ENCODE results near the gene FKBP10. TPM values are rescaled to one million over a fixed set of nuclear protein-coding genes. Genes with fewer than 3 reads are reported as not detected.

Gene FKBP10
- total and polyA plus RNA-seq, 3 experiments from 2014 or later = 1.4 to 1.5 TPM; not detected in 1

DNA sequence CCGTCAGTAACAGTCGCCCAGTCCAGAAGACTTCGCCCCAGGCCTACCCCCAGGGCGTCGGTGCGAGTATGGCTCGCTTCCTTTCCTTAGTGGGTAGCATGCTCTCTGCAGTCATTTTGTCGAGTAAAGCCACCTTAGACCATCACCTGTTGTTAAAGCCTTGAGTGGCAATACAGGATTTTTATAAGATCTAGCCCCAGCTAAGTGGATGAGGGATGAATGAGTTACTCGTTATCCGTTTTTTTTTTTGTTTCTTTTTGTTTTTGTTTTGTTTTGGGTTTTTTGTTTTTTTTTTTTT lies 52.7 kb downstream of the FKBP10 start:
- Histone ChIP-seq H3K4me1 (ENCODE audit: insufficient read depth, low read length) (peaks cover 27% of the 10 kb centered on the region), H3K27me3 (ENCODE audit: insufficient read depth, low read length, poor library complexity, severe bottlenecking) (no peaks in the 10 kb centered on the region), H3K27ac (ENCODE audit: low read depth, low read length) (peak overlapping the region; percentile 81), H3K36me3 (ENCODE audit: insufficient read depth, low read length) (peaks cover 5% of the 10 kb centered on the region), H3K9me3 (ENCODE audit: low read length) (no peaks in the 10 kb centered on the region), H3K4me3 (ENCODE audit: low read length) (peak overlapping the region; percentile 74)
- ChIA-PET CTCF (interaction anchor here (0.7 to 1.7 kb wide), 4 partner anchors 54 to 1765 kb away, joined by 3 to 5 read pairs (median 4); partner anchors contain the start of genes DNAJC7, NR1D1 and P3H4), POLR2A (interaction anchor here (0.6 to 2.1 kb wide), 8 partner anchors 17 to 387 kb away, joined by 3 to 16 read pairs (median 4); partner anchors contain the start of genes ACLY, EIF1 and ODAD4)
- Mint-ChIP-seq H3K36me3 (peaks cover 0 to 36% (median 2%) of the 10 kb centered on the region in 3 donors), H3K4me1 (peaks cover 15 to 26% (median 26%) of the 10 kb centered on the region in 3 donors), H3K4me3 (no peak overlapping the region), H3K9me3 (no peaks in the 10 kb centered on the region), H3K27ac (peak overlapping the region in 4 of 8 donors; percentile 77 to 90 (median 88)), H3K27me3 (no peaks in the 10 kb centered on the region)
- no peak for DNase-seq

DNA sequence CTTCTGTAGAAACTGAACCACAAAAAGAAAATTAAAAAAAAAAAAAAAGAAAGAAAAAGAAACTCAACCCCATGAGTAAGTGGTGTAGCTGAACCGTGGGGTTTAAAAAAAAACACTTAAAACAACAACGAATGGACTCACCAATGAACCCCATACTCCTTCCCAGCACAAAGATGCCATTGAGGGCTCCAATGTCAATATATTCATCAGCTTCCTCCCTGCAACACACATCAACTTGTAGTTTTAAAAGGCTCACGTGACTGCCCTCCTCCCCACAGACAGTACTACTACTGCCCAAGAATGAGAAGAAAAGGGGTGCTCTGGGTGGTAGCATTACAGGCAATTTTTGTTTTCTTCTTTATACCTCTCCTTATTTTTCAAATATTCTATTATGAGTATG lies 55.8 kb downstream of the FKBP10 start:
- H3K4me1 ChIP-seq (ENCODE audit: insufficient read depth, low read length) = peaks cover 10% of the 10 kb centered on the region
- no peaks in the 10 kb centered on the region for H3K27me3 ChIP-seq (ENCODE audit: insufficient read depth, low read length, poor library complexity, severe bottlenecking)
- peaks cover 23% of the 10 kb centered on the region for H3K36me3 ChIP-seq (ENCODE audit: insufficient read depth, low read length)
- Mint-ChIP-seq H3K36me3 (peaks cover 0 to 65% (median 7%) of the 10 kb centered on the region in 3 donors), H3K4me3 (peak overlapping the region in 2 of 7 donors; percentile 46 to 72), H3K27ac (peak overlapping the region in 1 of 8 donors; percentile 68), H3K9me3 (no peaks in the 10 kb centered on the region), H3K4me1 (peaks cover 5 to 11% (median 11%) of the 10 kb centered on the region in 3 donors), H3K27me3 (no peaks in the 10 kb centered on the region)
- ChIA-PET CTCF (interaction anchor here (0.6 kb wide), 1 partner anchor 18 kb away, joined by 3 read pairs; no protein-coding TSS in a partner anchor), POLR2A (interaction anchor here (0.6 kb wide), 1 partner anchor 98 kb away, joined by 4 read pairs; the partner anchor contains the start of gene CNP)
- no peaks in the 10 kb centered on the region for H3K9me3 ChIP-seq (ENCODE audit: low read length)
- H3K27ac ChIP-seq (ENCODE audit: low read depth, low read length) = no peak overlapping the region
- no peak for DNase-seq
- H3K4me3 ChIP-seq (ENCODE audit: low read length) = no peak overlapping the region

DNA sequence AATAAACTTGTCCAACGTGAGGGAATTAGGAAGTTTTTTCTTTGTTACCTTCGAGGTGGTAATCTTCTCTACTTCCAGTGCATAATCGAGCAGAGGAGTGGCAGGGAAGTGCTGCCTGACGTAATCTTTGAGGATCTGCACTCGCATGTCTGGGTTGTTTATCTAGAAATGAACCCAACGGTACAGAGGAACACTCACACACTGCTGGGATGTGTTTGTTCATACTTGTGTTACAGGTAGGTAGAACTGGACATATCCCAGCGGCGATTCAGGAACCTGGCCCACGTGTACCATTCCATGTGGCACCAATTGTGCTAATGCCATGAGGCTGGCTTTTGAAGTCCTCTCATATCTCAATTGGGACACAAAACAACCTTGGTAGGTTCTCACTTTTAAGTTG lies 56.6 kb downstream of the FKBP10 start:
- POLR2A ChIA-PET = interaction anchor here (0.6 kb wide), 1 partner anchor 21 kb away, joined by 3 read pairs; no protein-coding TSS in a partner anchor
- Mint-ChIP-seq H3K27ac (peak overlapping the region in 1 of 8 donors; percentile 47), H3K9me3 (no peaks in the 10 kb centered on the region), H3K27me3 (no peaks in the 10 kb centered on the region), H3K4me3 (peak overlapping the region in 1 of 7 donors; percentile 72), H3K36me3 (peaks cover 0 to 71% (median 7%) of the 10 kb centered on the region in 3 donors), H3K4me1 (peaks cover 5 to 11% (median 11%) of the 10 kb centered on the region in 3 donors)
- Histone ChIP-seq H3K4me1 (ENCODE audit: insufficient read depth, low read length) (peaks cover 2% of the 10 kb centered on the region), H3K27ac (ENCODE audit: low read depth, low read length) (no peak overlapping the region), H3K4me3 (ENCODE audit: low read length) (no peak overlapping the region), H3K9me3 (ENCODE audit: low read length) (no peaks in the 10 kb centered on the region), H3K27me3 (ENCODE audit: insufficient read depth, low read length, poor library complexity, severe bottlenecking) (no peaks in the 10 kb centered on the region), H3K36me3 (ENCODE audit: insufficient read depth, low read length) (peaks cover 27% of the 10 kb centered on the region)
- CTCF ChIA-PET = no interaction called here
- DNase-seq = no peak

DNA sequence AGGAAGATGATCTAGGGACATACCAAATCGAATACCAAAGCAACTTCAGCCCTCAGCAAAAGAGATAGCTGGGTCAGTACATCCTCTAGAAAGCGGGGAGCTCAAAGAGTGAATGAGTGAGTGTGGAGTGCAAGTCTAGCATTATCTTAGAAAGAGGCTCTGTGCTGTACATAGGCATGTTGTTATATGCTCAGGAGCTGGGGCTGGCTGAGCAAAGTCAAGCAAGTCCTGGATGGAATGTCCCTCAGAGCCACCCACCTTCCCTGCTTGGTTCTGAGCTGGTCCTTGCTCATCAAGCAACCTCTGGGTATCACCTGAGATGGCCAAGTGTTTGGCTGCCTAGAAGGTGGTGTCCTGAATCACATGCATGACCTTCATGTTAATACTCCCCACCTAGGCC lies 57.3 kb downstream of the FKBP10 start:
- H3K36me3 Mint-ChIP-seq = peaks cover 0 to 76% (median 7%) of the 10 kb centered on the region in 3 donors

DNA sequence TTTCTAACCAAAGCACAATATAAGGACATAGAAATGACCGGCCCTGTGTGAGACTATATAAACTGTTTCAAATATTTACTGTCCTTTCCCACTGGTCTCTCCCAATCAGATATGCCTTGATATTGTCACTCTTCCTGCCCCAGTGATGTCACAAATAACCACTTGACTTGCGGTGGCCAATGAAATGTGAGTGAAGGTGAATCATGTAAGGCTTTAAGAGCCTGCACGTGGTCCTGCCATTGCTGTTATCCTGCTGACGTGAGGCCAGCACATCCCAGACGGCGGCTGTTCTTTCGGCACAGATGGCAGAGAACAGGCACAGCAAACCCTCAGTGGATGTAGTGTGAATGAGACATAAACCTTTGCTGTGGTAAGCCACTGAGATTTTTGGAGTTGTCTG lies 57.8 kb downstream of the FKBP10 start:
- no peaks in the 10 kb centered on the region for H3K9me3 Mint-ChIP-seq
- peak overlapping the region in 2 of 8 donors; percentile 55 to 69 for H3K27ac Mint-ChIP-seq
- Histone ChIP-seq H3K9me3 (ENCODE audit: low read length) (no peaks in the 10 kb centered on the region), H3K27ac (ENCODE audit: low read depth, low read length) (no peak overlapping the region), H3K4me3 (ENCODE audit: low read length) (no peak overlapping the region), H3K27me3 (ENCODE audit: insufficient read depth, low read length, poor library complexity, severe bottlenecking) (no peaks in the 10 kb centered on the region), H3K4me1 (ENCODE audit: insufficient read depth, low read length) (no peaks in the 10 kb centered on the region), H3K36me3 (ENCODE audit: insufficient read depth, low read length) (peaks cover 27% of the 10 kb centered on the region)
- DNase-seq = no peak
- peaks cover 0 to 74% (median 7%) of the 10 kb centered on the region in 3 donors for H3K36me3 Mint-ChIP-seq
- peak overlapping the region in 2 of 7 donors; percentile 3 to 27 for H3K4me3 Mint-ChIP-seq
- POLR2A ChIA-PET = no interaction called here
- no peaks in the 10 kb centered on the region for H3K27me3 Mint-ChIP-seq
- CTCF ChIA-PET = interaction anchor here (0.9 kb wide), 1 partner anchor 69 kb away, joined by 3 read pairs; no protein-coding TSS in a partner anchor
- peaks cover 2 to 8% (median 6%) of the 10 kb centered on the region in 3 donors for H3K4me1 Mint-ChIP-seq

More for the DNA sequence above, 57.3 kb downstream of the FKBP10 start:
- Histone ChIP-seq H3K27ac (ENCODE audit: low read depth, low read length) (no peak overlapping the region), H3K9me3 (ENCODE audit: low read length) (no peaks in the 10 kb centered on the region), H3K4me3 (ENCODE audit: low read length) (no peak overlapping the region), H3K27me3 (ENCODE audit: insufficient read depth, low read length, poor library complexity, severe bottlenecking) (no peaks in the 10 kb centered on the region), H3K36me3 (ENCODE audit: insufficient read depth, low read length) (peaks cover 27% of the 10 kb centered on the region), H3K4me1 (ENCODE audit: insufficient read depth, low read length) (no peaks in the 10 kb centered on the region)
- CTCF ChIA-PET = no interaction called here
- H3K27ac Mint-ChIP-seq = peak overlapping the region in 3 of 8 donors; percentile 18 to 38 (median 35)
- H3K9me3 Mint-ChIP-seq = no peaks in the 10 kb centered on the region
- no peak overlapping the region for H3K4me3 Mint-ChIP-seq
- no peaks in the 10 kb centered on the region for H3K27me3 Mint-ChIP-seq
- POLR2A ChIA-PET = interaction anchor here (0.6 kb wide), 1 partner anchor 20 kb away, joined by 3 read pairs; no protein-coding TSS in a partner anchor
- H3K4me1 Mint-ChIP-seq = peaks cover 5 to 11% (median 11%) of the 10 kb centered on the region in 3 donors
- no peak for DNase-seq

DNA sequence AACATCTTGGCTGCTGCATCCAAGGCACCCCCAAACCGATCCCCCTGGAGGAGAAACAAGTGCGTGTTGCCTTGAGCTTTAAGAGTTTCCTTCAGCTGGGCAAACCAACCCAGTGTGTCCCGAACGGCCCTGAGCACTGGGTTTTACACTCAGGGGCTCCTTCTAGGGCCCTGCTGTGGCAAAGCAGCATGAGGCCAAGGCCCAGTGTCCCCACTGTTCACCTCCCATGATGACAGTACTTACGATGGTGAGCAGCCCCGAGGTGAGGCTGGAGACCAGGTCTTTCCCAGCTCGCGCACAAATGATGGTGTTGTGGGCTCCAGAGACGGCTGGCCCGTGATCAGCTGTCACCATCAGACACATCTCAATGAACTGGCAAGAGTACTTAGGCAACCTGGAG lies 59.0 kb downstream of the FKBP10 start:
- Mint-ChIP-seq H3K27me3 (no peaks in the 10 kb centered on the region), H3K36me3 (peaks cover 0 to 80% (median 7%) of the 10 kb centered on the region in 3 donors), H3K9me3 (no peaks in the 10 kb centered on the region), H3K27ac (peak overlapping the region in 1 of 8 donors; percentile 17), H3K4me3 (peak overlapping the region in 1 of 7 donors; percentile 24), H3K4me1 (peaks cover 1 to 7% (median 6%) of the 10 kb centered on the region in 3 donors)
- CTCF ChIA-PET = interaction anchor here (0.7 kb wide), 1 partner anchor 94 kb away, joined by 3 read pairs; no protein-coding TSS in a partner anchor
- no peak overlapping the region for H3K4me3 ChIP-seq (ENCODE audit: low read length)
- no peaks in the 10 kb centered on the region for H3K27me3 ChIP-seq (ENCODE audit: insufficient read depth, low read length, poor library complexity, severe bottlenecking)
- no peak for DNase-seq
- peaks cover 27% of the 10 kb centered on the region for H3K36me3 ChIP-seq (ENCODE audit: insufficient read depth, low read length)
- POLR2A ChIA-PET = no interaction called here
- no peak overlapping the region for H3K27ac ChIP-seq (ENCODE audit: low read depth, low read length)
- H3K4me1 ChIP-seq (ENCODE audit: insufficient read depth, low read length) = no peaks in the 10 kb centered on the region
- H3K9me3 ChIP-seq (ENCODE audit: low read length) = no peaks in the 10 kb centered on the region

Other genes with a start within 250 kb of the FKBP10 start
- not detected for gene KRT9, start 240.9 kb upstream of the FKBP10 start, total RNA-seq
- gene KRT9, start 240.9 kb upstream of the FKBP10 start, polyA plus RNA-seq = not detected
- gene KRT14, start 226.1 kb upstream of the FKBP10 start, total RNA-seq = not detected
- gene KRT14, start 226.1 kb upstream of the FKBP10 start, polyA plus RNA-seq = not detected
- gene KRT16, start 200.2 kb upstream of the FKBP10 start, total RNA-seq = not detected
- gene KRT16, start 200.2 kb upstream of the FKBP10 start, polyA plus RNA-seq = not detected
- under 1 TPM in 1 of 2 experiments, not detected in 1; 0.35 TPM for gene KRT17, start 188.4 kb upstream of the FKBP10 start, total RNA-seq
- not detected for gene KRT17, start 188.4 kb upstream of the FKBP10 start, polyA plus RNA-seq
- 1,000 to 10,000 TPM; 1,446 to 1,504 TPM for gene EIF1, start 124.1 kb upstream of the FKBP10 start, total RNA-seq
- gene EIF1, start 124.1 kb upstream of the FKBP10 start, polyA plus RNA-seq = 1,526 TPM
- gene GAST, start 100.7 kb upstream of the FKBP10 start, total RNA-seq = not detected
- gene GAST, start 100.7 kb upstream of the FKBP10 start, polyA plus RNA-seq = not detected
- gene HAP1, start 78.4 kb upstream of the FKBP10 start, total RNA-seq = under 1 TPM; 0.13 to 0.18 TPM
- not detected for gene HAP1, start 78.4 kb upstream of the FKBP10 start, polyA plus RNA-seq
- gene JUP, start 26.3 kb upstream of the FKBP10 start, total RNA-seq = under 1 TPM; 0.33 to 0.35 TPM
- not detected for gene JUP, start 26.3 kb upstream of the FKBP10 start, polyA plus RNA-seq
- gene P3H4, start 1.1 kb upstream of the FKBP10 start, total RNA-seq = 1 to 10 TPM; 2.6 to 3.7 TPM
- gene P3H4, start 1.1 kb upstream of the FKBP10 start, polyA plus RNA-seq = 5.4 TPM
- gene NT5C3B, start 23.2 kb downstream of the FKBP10 start, total RNA-seq = 10 to 100 TPM; 48.5 to 50.2 TPM
- 45.0 TPM for gene NT5C3B, start 23.2 kb downstream of the FKBP10 start, polyA plus RNA-seq
- not detected for gene KLHL10, start 24.8 kb downstream of the FKBP10 start, total RNA-seq
- 0.24 TPM for gene KLHL10, start 24.8 kb downstream of the FKBP10 start, polyA plus RNA-seq
- 10 to 100 TPM; 24.7 to 26.9 TPM for gene KLHL11, start 52.4 kb downstream of the FKBP10 start, total RNA-seq
- gene KLHL11, start 52.4 kb downstream of the FKBP10 start, polyA plus RNA-seq = 6.4 TPM
- gene ACLY, start 105.9 kb downstream of the FKBP10 start, total RNA-seq = 100 to 1,000 TPM; 188 to 189 TPM
- gene ACLY, start 105.9 kb downstream of the FKBP10 start, polyA plus RNA-seq = 70.6 TPM
- under 1 TPM; 0.53 to 0.57 TPM for gene ODAD4, start 117.6 kb downstream of the FKBP10 start, total RNA-seq
- 0.10 TPM for gene ODAD4, start 117.6 kb downstream of the FKBP10 start, polyA plus RNA-seq
- 10 to 100 TPM; 70.3 to 71.6 TPM for gene CNP, start 153.8 kb downstream of the FKBP10 start, total RNA-seq
- 35.3 TPM for gene CNP, start 153.8 kb downstream of the FKBP10 start, polyA plus RNA-seq
- gene DNAJC7, start 204.4 kb downstream of the FKBP10 start, total RNA-seq = 100 to 1,000 TPM; 111 TPM
- 74.6 TPM for gene DNAJC7, start 204.4 kb downstream of the FKBP10 start, polyA plus RNA-seq
- 10 to 100 TPM; 29.4 to 31.3 TPM for gene NKIRAS2, start 207.1 kb downstream of the FKBP10 start, total RNA-seq
- 33.5 TPM for gene NKIRAS2, start 207.1 kb downstream of the FKBP10 start, polyA plus RNA-seq
- gene C17orf113, start 237.6 kb downstream of the FKBP10 start, total RNA-seq = under 1 TPM; 0.15 to 0.20 TPM
- 0.10 TPM for gene C17orf113, start 237.6 kb downstream of the FKBP10 start, polyA plus RNA-seq

Data from CD8-positive, alpha-beta memory T cell (primary cell).